Mesangial cell (primary cell): ENCODE measurements around the gene FAM216B. TPM values are rescaled to one million over a fixed set of nuclear protein-coding genes. Genes with fewer than 3 reads are reported as not detected.

Source experiments
- total RNA-seq: library from RNA; depleted of rRNA; stranded (reverse); fragments of >200 nt; gene quantifications from 2 replicates; pipeline ENCODE4 v1.2.3, GENCODE V29; 2015

Gene FAM216B
- total RNA-seq = not detected in 2 replicates

DNA sequence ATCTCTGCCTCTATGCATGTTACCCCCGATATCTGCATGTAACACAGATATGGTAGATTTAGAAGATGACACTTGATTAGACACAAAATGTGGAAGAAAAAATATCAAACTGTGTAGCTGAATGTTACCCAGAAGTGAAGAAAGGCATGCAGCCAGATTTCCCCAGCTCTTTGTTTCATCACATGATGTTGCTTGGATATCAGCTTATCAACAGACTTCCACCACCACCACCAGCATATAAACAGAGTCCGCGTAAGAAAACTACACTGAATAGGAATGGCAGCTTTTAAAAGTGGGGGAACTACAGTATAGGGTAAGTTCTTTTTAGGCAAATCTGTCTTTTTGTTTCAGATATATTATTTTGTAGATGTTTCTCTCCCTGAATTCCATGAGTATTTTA, at the start of gene FAM216B:
FAM216B (plus strand) TSS at position 233 of the 400 bp plus-strand sequence. CDS start 2,484 bp downstream, outside the sequence.

Other genes with a start within 250 kb of the FAM216B start
- gene TNFSF11, start 207.4 kb upstream of the FAM216B start, total RNA-seq = 0.49 and 1.5 TPM in 2 replicates
- 1.1 and 6.8 TPM in 2 replicates for gene EPSTI1, start 210.7 kb downstream of the FAM216B start, total RNA-seq
- 11.9 and 16.4 TPM in 2 replicates for gene DNAJC15, start 242.0 kb downstream of the FAM216B start, total RNA-seq